AG04449 (cell line): ENCODE results near the gene P2RX7.
"Not testable (repeated sequence)": the region's sequence is repeated elsewhere in the genome, so short reads cannot be mapped to it uniquely, and the experiment has no call there.

Experiments used
- CTCF ChIA-PET: fragments of 350-600 bp; formaldehyde crosslinking; extraction: SDS; loops from one replicate; lab custom pipeline; 2021; ENCODE audit warnings: antibody characterized with exemption; lab: Yijun Ruan, JAX
- POLR2A ChIA-PET: fragments of 400-600, 350-600 bp; formaldehyde crosslinking; extraction: SDS; loops from one replicate; lab custom pipeline; 2020; ENCODE audit warnings: antibody characterized with exemption, inconsistent platforms; lab: Yijun Ruan, JAX
- DNase-seq: peaks from one replicate; pipeline ENCODE4 v3.0.0-alpha.2; 2010; ENCODE audit warnings: low read depth, low spot score
- H3K4me3 ChIP-seq: 2 replicates; pipeline ENCODE4 v1.5.1; 2011; ENCODE audit warnings: low read depth, mild to moderate bottlenecking, control low read depth, low read length
- CTCF ChIP-seq: IDR thresholded peaks from one replicate; pipeline ENCODE4 v1.5.1; 2011; ENCODE audit warnings: mild to moderate bottlenecking, moderate library complexity, low read length, control low read depth, inconsistent platforms; ENCODE audit not compliant: insufficient read depth; ENCODE audit errors: missing control alignments

The P2RX7 gene

GRCh38 chr12:121202407-121203355, 70.0 kb downstream of the P2RX7 start:
- ChIA-PET CTCF (no interaction called here), POLR2A (no interaction called here)
- no peak for TF ChIP-seq CTCF
- no peak overlapping the region for H3K4me3 ChIP-seq
- DNase-seq = no peak

GRCh38 chr12:121203482-121203881, 70.8 kb downstream of the P2RX7 start:
- no peak overlapping the region for H3K4me3 ChIP-seq
- POLR2A ChIA-PET = no interaction called here
- no peak for DNase-seq
- CTCF ChIA-PET = no interaction called here
- no peak for TF ChIP-seq CTCF

GRCh38 chr12:121205491-121205890, 72.8 kb downstream of the P2RX7 start:
- no peak overlapping the region for H3K4me3 ChIP-seq
- no peak for TF ChIP-seq CTCF
- ChIA-PET CTCF (no interaction called here), POLR2A (no interaction called here)
- DNase-seq = no peak

GRCh38 chr12:121208571-121208970, 75.9 kb downstream of the P2RX7 start:
- POLR2A ChIA-PET, DNase-seq, CTCF ChIA-PET, H3K4me3 ChIP-seq: not testable (repeated sequence)

- POLR2A ChIA-PET = no interaction called here
- CTCF ChIA-PET = no interaction called here
- TF ChIP-seq CTCF = no peak
- peak overlapping the region; percentile 67 for H3K4me3 ChIP-seq
- no peak for DNase-seq
Observed at GRCh38 chr12:121209221-121209620, 76.5 kb downstream of the P2RX7 start.

- POLR2A ChIA-PET = no interaction called here
- CTCF ChIA-PET = no interaction called here
Observed at GRCh38 chr12:121209624-121210572, 77.2 kb downstream of the P2RX7 start, which contains the start of gene P2RX4. P2RX4 (plus strand) TSS chr12:121210129; CDS start chr12:121210165, 36 bp downstream.

More at GRCh38 chr12:121209624-121210572, 77.2 kb downstream of the P2RX7 start, which contains the start of gene P2RX4:
- H3K4me3 ChIP-seq = peak within 1 kb of the TSS; percentile 67
- peak; percentile 24 for TF ChIP-seq CTCF
- no peak for DNase-seq
